Esophagus (tissue), 2 donors: ENCODE measurements around the gene LSAMP. TPM values are rescaled to one million over a fixed set of nuclear protein-coding genes. Genes with fewer than 3 reads are reported as not detected.

Experiments
- H3K27ac ChIP-seq, 2 donors: one replicate each; pipeline ENCODE4 v1.5.1; 2013; ENCODE audit warnings: low read depth in 2 of 2, mild to moderate bottlenecking in 2 of 2, inconsistent platforms in 1 of 2, low read length in 1 of 2, moderate library complexity in 1 of 2
- H3K27me3 ChIP-seq, 2 donors: one replicate each; pipeline ENCODE4 v1.6.1; 2013; ENCODE audit warnings: low read length in 2 of 2, control low read depth in 1 of 2, mild to moderate bottlenecking in 1 of 2; ENCODE audit not compliant: insufficient read depth in 2 of 2, control insufficient read depth in 1 of 2
- H3K36me3 ChIP-seq, 2 donors: one replicate each; pipeline ENCODE4 v1.6.1; 2013; ENCODE audit warnings: low read length in 1 of 2; ENCODE audit not compliant: control insufficient read depth in 2 of 2, insufficient read depth in 2 of 2
- H3K4me1 ChIP-seq, 2 donors: one replicate each; pipeline ENCODE4 v1.6.1; 2013; ENCODE audit warnings: low read length in 1 of 2; ENCODE audit not compliant: control insufficient read depth in 2 of 2, insufficient read depth in 2 of 2
- H3K4me3 ChIP-seq, 2 donors: one replicate each; pipeline ENCODE4 v1.5.1; 2013; ENCODE audit warnings: low read length in 2 of 2, mild to moderate bottlenecking in 2 of 2, low read depth in 1 of 2, moderate library complexity in 1 of 2
- H3K9me3 ChIP-seq, 2 donors: one replicate each; pipeline ENCODE4 v1.6.1; 2013; ENCODE audit warnings: mild to moderate bottlenecking in 2 of 2, low read depth in 1 of 2, low read length in 1 of 2, moderate library complexity in 1 of 2; ENCODE audit not compliant: control insufficient read depth in 2 of 2, insufficient read depth in 1 of 2
- WGBS, 2 donors: extraction: QIAGEN DNeasy Blood & Tissue Kit; methylation state at CpG; one replicate each; pipeline ENCODE4 v1.1.7; 2013; 5-methylcytosine and 5-hydroxymethylcytosine counted together
- polyA plus RNA-seq, 2 donors: library from polyadenylated mRNA; stranded (reverse); fragments of 200-250 nt; gene quantifications; one replicate each; pipeline ENCODE4 v1.2.3, GENCODE V29; 2013
- donor health status: healthy with polysubstance abuse.
- donor health status: Bipolar disorder and iron deficiency.

LSAMP gene
- polyA plus RNA-seq, 2 donors: 0.10 to 0.16 TPM

DNA sequence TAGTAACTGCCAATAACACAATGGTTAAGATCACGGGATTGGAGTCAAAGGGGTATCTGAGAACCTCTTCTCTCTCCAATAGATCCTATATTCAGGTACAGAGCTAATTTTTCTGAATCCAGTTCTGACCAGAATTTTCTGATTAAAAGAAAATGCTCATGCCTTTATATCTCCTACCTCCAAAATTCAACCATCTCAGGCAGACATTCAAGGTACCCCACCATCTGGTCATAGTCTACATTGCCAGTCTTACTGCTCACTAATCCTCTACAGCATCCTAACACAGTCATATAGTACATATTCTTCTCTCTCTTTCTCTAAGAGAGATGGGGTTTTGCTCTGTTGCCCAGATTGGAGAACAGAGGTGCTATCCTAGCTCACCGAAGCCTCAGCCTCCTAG lies 59.1 kb downstream of the LSAMP start:
- Histone ChIP-seq H3K27me3 (no peaks in the 10 kb centered on the region), H3K4me1 (no peaks in the 10 kb centered on the region), H3K9me3 (no peaks in the 10 kb centered on the region), H3K36me3 (no peaks in the 10 kb centered on the region), H3K27ac (no peak overlapping the region), H3K4me3 (no peak overlapping the region)
- 69 to 75% methylated on average over 2 of the region's 2 CpGs for WGBS, 2 donors

DNA sequence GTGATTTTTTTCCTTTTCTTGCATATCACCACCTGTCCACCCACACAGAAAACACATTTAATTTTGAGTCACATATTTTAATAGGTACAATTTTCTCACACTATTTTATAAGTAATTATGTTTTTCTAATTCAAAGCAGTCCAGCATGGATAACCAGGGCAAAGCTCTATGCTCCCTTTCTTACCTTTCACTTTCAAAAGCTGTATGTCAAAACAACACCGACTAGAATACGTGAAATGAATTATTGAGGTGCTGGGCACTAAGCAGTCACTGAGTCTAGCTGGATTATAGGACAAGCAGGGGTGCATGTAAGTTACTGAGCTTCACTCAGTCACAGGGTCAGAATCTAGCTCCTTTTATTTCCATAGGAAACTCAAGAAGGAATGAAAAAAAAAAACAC lies 60.6 kb downstream of the LSAMP start:
- Histone ChIP-seq H3K4me1 (no peaks in the 10 kb centered on the region), H3K27me3 (no peaks in the 10 kb centered on the region), H3K9me3 (no peaks in the 10 kb centered on the region), H3K36me3 (no peaks in the 10 kb centered on the region), H3K4me3 (no peak overlapping the region), H3K27ac (no peak overlapping the region)
- WGBS, 2 donors: 64 to 73% methylated on average over 2 of the region's 2 CpGs

DNA sequence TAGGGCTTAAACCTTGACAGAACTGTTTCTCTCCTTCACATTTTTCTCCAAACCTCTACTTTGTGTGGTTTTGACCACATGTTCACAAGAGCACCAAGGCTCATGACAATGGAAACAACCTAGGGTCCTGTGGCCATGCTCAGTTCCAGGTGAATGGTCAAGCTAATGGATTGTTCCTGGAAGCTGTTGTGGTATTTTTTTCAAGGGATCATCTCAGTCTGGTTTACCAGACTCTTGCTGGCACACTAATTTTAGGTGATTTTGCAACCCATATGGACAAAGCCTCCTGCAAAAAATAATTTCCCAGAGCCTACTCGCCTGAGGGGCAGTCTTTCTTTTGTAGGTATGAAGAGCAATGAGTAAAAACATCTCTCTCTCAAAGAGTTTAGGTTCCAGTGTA lies 67.2 kb downstream of the LSAMP start:
- H3K36me3 ChIP-seq: no peaks in the 10 kb centered on the region
- no peaks in the 10 kb centered on the region for H3K4me1 ChIP-seq
- H3K9me3 ChIP-seq: no peaks in the 10 kb centered on the region
- no peaks in the 10 kb centered on the region for H3K27me3 ChIP-seq
- H3K4me3 ChIP-seq: no peak overlapping the region
- 57 to 64% methylated on average over 1 of the region's 1 CpG for WGBS, 2 donors
- H3K27ac ChIP-seq: no peak overlapping the region

DNA sequence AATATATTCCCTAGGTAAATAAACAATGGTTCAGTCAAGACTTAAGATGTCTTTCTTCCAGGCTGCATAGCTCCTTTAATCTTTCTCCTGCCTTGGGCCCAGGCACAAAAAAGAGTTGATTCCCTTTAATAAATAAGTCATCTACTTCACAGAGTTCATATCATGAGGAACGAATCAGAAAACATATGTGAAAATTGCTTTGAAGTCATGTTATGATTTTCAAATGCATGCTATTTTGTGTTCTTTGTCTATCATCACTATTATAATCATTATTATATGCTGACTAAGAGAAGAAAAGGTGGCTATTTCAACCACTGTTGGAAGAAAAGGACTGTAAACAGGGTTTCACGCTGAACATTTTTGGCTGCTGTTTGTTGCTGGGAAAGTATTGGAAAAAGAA lies 70.4 kb downstream of the LSAMP start:
- WGBS, 2 donors: 39 to 44% methylated on average over 2 of the region's 2 CpGs
- Histone ChIP-seq H3K4me3 (no peak overlapping the region), H3K36me3 (no peaks in the 10 kb centered on the region), H3K27me3 (no peaks in the 10 kb centered on the region), H3K4me1 (no peaks in the 10 kb centered on the region), H3K9me3 (no peaks in the 10 kb centered on the region), H3K27ac (no peak overlapping the region)

DNA sequence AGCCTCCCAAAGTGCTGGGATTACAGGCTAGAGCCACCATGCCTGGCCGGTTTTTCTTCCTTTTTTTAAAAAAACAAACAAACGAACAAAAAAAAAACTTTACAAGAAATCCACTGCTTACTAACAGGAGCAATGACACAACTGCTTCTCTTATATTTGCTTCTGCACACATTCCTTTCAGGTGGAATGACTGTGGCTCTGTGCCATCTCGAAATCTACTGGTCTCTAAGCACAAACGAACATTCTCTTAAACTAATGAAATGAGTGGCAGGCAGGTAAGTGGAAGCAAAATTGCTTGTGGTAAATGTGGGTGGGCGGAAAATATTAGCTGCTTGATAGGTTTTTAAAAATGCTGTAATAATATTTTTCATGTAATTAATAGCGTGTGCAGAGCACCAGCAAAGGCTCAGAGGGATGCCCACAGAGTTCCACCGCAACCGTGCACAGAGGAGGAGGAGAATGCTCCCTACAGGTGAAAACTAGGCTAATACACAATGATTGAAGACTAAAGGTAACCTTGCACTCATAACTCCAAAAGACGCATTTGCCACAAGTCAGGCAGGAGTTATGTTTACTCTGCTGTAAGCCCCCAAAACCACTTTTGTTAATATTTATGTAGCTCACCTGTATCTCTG lies 77.4 kb downstream of the LSAMP start:
- Histone ChIP-seq H3K4me3 (no peak overlapping the region), H3K27me3 (no peaks in the 10 kb centered on the region), H3K36me3 (no peaks in the 10 kb centered on the region), H3K27ac (no peak overlapping the region), H3K9me3 (no peaks in the 10 kb centered on the region), H3K4me1 (no peaks in the 10 kb centered on the region)
- 62 to 66% methylated on average over 9 of the region's 9 CpGs for WGBS, 2 donors

DNA sequence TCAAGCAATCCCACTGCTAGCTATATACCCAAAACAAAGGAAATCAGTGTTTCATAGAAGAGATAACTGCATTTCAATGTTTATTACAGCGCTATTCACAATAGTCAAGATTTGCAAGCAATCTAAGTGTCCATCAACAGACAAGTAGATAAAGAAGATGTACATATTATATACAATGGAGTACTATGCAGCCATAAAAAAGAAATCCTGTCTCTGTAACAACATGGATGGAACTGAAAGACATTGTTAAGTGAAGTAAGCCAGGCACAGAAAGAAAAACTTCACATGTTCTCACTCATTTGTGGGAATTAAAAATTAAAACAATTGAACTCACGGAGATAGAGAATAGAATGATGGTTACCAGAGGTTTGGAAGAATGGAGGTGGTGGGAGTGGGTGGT lies 89.2 kb downstream of the LSAMP start:
- 93 to 95% methylated on average over 2 of the region's 2 CpGs for WGBS, 2 donors
- Histone ChIP-seq H3K36me3 (no peaks in the 10 kb centered on the region), H3K4me3 (no peak overlapping the region), H3K27me3 (no peaks in the 10 kb centered on the region), H3K9me3 (no peaks in the 10 kb centered on the region), H3K4me1 (no peaks in the 10 kb centered on the region), H3K27ac (no peak overlapping the region)

DNA sequence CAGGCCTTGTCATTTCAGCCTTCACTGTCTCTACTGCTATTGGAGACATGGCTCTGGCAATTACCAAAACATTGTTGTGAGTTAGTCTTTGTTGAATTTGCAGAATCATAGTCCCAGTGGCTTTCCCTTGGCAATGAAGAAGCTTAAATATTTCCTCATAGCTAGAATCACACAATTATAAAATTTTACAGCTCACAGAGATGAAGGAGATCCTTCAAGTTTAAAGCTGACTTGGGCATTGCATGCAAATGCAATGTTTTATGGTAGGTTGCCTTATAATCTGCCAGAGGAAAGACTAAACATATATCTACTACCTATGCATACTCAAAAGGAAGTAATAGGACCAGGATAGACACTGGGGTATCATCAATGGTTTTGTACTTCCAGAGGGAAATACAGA lies 90.9 kb downstream of the LSAMP start:
- Histone ChIP-seq H3K27ac (no peak overlapping the region), H3K27me3 (no peaks in the 10 kb centered on the region), H3K4me1 (no peaks in the 10 kb centered on the region), H3K9me3 (no peaks in the 10 kb centered on the region), H3K36me3 (no peaks in the 10 kb centered on the region), H3K4me3 (no peak overlapping the region)

DNA sequence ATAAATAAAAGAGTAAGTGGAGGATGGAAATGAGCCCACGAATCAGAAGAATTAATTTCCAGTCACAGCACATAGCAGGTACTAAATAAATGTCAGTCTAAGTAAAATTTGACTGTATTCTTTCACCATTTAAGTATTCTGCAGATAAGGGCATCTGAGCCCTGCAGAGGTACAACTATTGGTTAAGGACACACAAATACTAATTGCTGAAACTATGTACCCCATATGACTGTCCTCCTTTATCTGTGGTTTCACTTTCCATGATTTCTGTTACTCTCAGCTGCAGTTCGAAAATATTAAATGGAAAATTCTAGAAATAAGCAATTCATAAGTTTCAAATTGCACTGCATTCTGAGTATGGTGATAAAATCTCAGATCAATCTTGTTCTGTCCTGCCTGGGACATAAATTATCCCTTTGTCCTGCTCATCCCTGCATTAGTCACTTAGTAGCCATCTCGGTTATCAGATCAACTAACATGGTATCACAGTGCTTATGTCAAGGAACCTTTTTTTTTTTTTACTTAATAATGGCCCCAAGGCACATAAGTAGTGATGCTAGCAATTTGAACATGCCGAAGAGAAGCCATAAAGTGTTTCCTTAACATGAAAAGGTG lies 95.1 kb downstream of the LSAMP start:
- Histone ChIP-seq H3K9me3 (no peaks in the 10 kb centered on the region), H3K27ac (no peak overlapping the region), H3K27me3 (no peaks in the 10 kb centered on the region), H3K4me1 (no peaks in the 10 kb centered on the region), H3K36me3 (no peaks in the 10 kb centered on the region), H3K4me3 (no peak overlapping the region)
- WGBS, 2 donors: 63 to 71% methylated on average over 4 of the region's 4 CpGs

DNA sequence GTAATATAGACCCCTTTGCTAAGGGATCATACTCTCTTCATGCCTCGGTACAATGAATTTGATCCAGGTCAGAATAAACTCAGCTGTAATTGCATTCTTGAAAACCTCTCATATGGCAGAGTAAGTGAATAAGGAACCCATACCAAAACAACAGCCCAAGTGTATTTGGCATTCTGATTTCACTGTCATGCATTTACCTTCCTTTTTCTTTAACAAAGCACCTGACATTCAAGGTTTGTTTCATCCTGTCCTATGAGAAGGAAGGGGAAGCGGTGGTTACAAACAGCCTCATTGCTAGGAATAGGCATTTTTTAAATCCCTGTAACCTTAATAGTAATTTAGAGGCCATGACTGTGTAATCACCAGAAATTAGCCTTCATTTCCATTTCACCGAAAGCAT lies 97.1 kb downstream of the LSAMP start:
- no peak overlapping the region for H3K27ac ChIP-seq
- 87 to 89% methylated on average over 3 of the region's 3 CpGs for WGBS, 2 donors
- H3K4me3 ChIP-seq: no peak overlapping the region
- H3K36me3 ChIP-seq: no peaks in the 10 kb centered on the region
- H3K9me3 ChIP-seq: no peaks in the 10 kb centered on the region
- no peaks in the 10 kb centered on the region for H3K27me3 ChIP-seq
- H3K4me1 ChIP-seq: no peaks in the 10 kb centered on the region

DNA sequence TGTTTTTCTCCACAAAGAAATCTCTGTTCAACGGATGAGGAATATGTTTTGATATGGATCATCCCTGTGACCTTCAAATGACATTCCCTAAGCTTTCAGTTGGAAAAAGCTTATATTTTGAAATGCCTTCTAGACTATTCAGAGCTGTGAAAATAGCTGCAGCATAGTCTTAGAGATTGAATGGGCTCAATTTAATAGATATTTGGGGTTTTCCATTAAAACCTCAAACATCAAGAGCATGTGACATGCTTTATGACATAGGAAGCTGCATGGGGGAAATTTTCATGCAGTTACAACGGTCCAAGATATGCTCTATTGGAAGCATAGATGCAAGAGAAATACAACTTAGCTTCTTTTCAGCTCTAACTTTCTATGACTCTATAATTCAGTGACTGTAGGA lies 102.8 kb downstream of the LSAMP start:
- Histone ChIP-seq H3K4me3 (no peak overlapping the region), H3K9me3 (no peaks in the 10 kb centered on the region), H3K36me3 (no peaks in the 10 kb centered on the region), H3K4me1 (no peaks in the 10 kb centered on the region), H3K27ac (no peak overlapping the region), H3K27me3 (peaks cover 0 to 2% of the 10 kb centered on the region in 2 donors)
- 58 to 62% methylated on average over 2 of the region's 2 CpGs for WGBS, 2 donors
